Neural crest cell (in vitro differentiated cells): ENCODE data around the gene ARHGEF40. TPM values are rescaled to one million over a fixed set of nuclear protein-coding genes. Genes with fewer than 3 reads are reported as not detected.

Experiments used
- DNase-seq: peaks from one replicate; pipeline ENCODE4 v3.0.0; 2021; ENCODE audit warnings: low read depth, mixed read lengths, low spot score
- H3K27ac Mint-ChIP-seq: one replicate; pipeline ENCODE4 v1.8.0; 2021; ENCODE audit warnings: mild to moderate bottlenecking, mixed read lengths; ENCODE audit not compliant: unreplicated experiment
- H3K27me3 Mint-ChIP-seq: 2 replicates; pipeline ENCODE4 v1.8.0; 2021; ENCODE audit warnings: low read depth, mild to moderate bottlenecking, mixed read lengths
- H3K36me3 Mint-ChIP-seq: 2 replicates; pipeline ENCODE4 v1.8.0; 2021; ENCODE audit warnings: low read depth, mild to moderate bottlenecking, mixed read lengths
- H3K4me1 Mint-ChIP-seq: 2 replicates; pipeline ENCODE4 v1.8.0; 2021; ENCODE audit warnings: mixed read lengths
- H3K4me3 Mint-ChIP-seq: one replicate; pipeline ENCODE4 v1.8.0; 2021; ENCODE audit warnings: mild to moderate bottlenecking, mixed read lengths
- H3K9me3 Mint-ChIP-seq: 2 replicates; pipeline ENCODE4 v1.8.0; 2021; ENCODE audit warnings: mixed read lengths
- CTCF ChIP-seq: fragments of 200-600 bp; sonication (generic); conservative IDR thresholded peaks from 2 replicates; pipeline ENCODE4 v1.5.0; 2021; ENCODE audit warnings: antibody characterized with exemption, mild to moderate bottlenecking
- total RNA-seq: library from RNA; stranded (reverse); gene quantifications from 2 replicates; pipeline ENCODE4 v1.2.1, GENCODE V29; 2021

Gene ARHGEF40
- total RNA-seq, 1 donor from 2014 or later = 73.8 TPM

DNA sequence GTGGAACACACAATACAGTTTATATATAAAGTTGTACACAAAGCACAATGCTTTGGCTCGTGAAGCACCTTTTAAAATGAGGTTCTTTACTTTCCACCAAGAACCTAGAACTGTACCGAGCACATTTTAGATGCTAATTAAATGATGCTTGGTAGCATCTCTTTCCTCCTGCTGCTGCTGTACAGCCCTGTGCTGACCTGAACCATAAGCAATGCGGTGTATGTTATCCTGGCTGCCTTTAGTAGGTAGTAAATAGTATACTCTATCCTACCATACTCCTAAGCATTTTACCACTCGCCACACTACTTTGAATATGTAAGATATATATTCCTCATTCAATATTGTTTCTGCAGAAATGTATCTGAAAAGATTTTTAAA is 15.3 kb upstream of the ARHGEF40 start:
- no peak for TF ChIP-seq CTCF
- no peak for DNase-seq
- no peaks in the 10 kb centered on the region for H3K36me3 Mint-ChIP-seq
- H3K27ac Mint-ChIP-seq = no peak overlapping the region
- no peak overlapping the region for H3K4me3 Mint-ChIP-seq
- no peaks in the 10 kb centered on the region for H3K9me3 Mint-ChIP-seq
- no peaks in the 10 kb centered on the region for H3K27me3 Mint-ChIP-seq
- no peaks in the 10 kb centered on the region for H3K4me1 Mint-ChIP-seq

DNA sequence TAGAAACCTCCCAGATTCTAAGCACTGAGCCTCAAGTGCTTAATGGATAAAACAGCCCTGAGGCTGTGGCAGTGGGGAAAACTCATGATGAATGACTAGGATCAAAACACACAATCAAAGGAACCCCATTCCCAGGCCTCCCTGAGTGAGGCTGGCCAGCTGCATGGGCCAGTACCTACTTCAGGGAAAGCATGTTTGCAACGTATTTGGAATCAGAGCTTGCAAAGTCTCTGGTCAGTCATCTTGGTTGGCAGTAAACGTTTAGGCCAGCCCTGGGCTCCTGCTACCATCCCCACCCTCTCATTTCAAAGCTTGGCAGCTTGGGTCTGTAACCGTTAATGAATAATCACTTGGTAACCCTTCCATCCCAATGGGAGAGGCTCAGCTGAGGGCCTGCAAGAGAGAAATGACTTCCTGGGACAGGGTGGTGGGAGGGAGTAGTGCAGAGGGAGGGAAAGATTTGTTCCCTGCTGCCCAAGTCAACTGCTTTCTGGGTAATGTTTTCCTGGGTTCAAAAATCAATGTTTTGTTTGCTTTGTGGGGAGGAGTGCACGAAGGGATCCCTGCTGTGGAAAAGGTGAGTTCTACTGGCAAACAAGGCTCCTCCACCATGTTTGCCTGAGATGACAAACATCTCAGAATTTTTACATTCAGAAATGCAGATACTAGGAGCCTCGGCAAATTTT is 14.5 kb upstream of the ARHGEF40 start:
- no peak for DNase-seq
- no peaks in the 10 kb centered on the region for H3K36me3 Mint-ChIP-seq
- H3K27me3 Mint-ChIP-seq = no peaks in the 10 kb centered on the region
- no peaks in the 10 kb centered on the region for H3K4me1 Mint-ChIP-seq
- H3K4me3 Mint-ChIP-seq = no peak overlapping the region
- no peaks in the 10 kb centered on the region for H3K9me3 Mint-ChIP-seq
- TF ChIP-seq CTCF = no peak
- H3K27ac Mint-ChIP-seq = no peak overlapping the region

DNA sequence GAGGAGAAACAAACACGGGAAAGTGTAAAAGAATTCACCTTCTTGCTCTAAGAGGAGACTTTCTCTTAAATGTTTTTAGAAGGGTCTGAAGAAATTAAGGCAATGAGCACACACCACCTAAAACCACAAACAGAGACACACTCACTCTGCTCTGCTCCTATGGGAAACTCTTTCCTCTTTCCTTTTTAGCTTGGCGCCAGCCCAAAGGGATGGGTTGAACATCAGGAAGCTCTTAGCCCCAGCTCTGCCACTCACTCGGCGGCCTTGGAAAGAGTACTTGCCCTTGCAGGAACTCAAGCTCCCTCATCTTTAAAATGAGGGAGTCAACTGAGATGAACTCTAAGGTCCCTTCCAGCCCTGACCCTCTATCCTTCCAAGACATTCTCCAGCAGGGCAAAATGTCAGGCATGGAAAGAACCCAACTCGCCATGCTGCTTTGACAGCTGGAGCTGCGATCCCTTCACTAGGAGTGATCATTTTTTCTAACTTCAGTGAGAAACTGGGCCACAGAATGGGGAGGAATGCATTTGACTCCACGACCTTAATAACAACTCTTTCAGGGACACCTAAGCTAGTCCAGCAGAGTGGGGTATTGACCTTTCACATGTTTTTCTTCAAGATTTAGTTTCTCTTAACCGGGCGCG is 13.5 kb upstream of the ARHGEF40 start:
- no peak overlapping the region for H3K4me3 Mint-ChIP-seq
- H3K4me1 Mint-ChIP-seq = no peaks in the 10 kb centered on the region
- DNase-seq = no peak
- H3K9me3 Mint-ChIP-seq = no peaks in the 10 kb centered on the region
- no peak overlapping the region for H3K27ac Mint-ChIP-seq
- no peaks in the 10 kb centered on the region for H3K36me3 Mint-ChIP-seq
- no peak for TF ChIP-seq CTCF
- H3K27me3 Mint-ChIP-seq = no peaks in the 10 kb centered on the region

DNA sequence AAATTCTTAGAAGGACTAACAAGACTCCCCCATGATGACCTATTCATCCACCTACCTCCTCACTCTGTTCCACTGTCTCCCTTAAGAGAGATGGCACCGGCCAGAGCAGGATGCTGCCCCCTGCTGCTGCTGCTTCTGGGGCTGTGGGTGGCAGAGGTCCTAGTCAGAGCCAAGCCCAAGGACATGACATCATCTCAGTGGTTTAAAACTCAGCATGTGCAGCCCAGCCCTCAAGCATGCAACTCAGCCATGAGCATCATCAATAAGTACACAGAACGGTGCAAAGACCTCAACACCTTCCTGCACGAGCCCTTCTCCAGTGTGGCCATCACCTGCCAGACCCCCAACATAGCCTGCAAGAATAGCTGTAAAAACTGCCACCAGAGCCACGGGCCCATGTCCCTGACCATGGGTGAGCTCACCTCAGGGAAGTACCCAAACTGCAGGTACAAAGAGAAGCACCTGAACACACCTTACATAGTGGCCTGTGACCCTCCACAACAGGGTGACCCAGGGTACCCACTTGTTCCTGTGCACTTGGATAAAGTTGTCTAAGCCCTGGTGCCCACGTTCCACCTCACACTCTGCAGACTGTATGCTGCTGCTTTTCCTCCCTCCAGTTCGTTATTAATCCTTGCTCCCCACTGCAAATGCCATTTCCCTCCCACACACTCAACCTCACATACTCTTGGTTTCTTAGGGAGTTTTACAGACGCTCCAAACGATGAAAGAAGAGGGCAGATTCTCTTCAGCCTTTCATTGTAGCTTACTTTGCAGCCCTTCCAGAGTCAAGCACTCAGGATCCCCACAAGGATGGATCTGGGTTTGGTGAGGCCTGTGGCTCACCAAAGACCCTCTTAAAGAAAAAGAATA is 12.1 kb upstream of the ARHGEF40 start, which contains the start of gene RNASE8:
RNASE8 (plus strand) TSS at position 20 of the 873 bp plus-strand sequence; CDS start at position 91, 71 bp downstream.
- Mint-ChIP-seq H3K27ac (no peak within 1 kb of the TSS), H3K9me3 (no peaks in the 10 kb centered on the region), H3K27me3 (no peaks in the 10 kb centered on the region), H3K36me3 (no peaks in the 10 kb centered on the region), H3K4me3 (no peak within 1 kb of the TSS), H3K4me1 (peaks cover under 1% of the 10 kb centered on the region)
- TF ChIP-seq CTCF = no peak
- DNase-seq = no peak

GRCh38 chr14:21058903-21059302 is 11.2 kb upstream of the ARHGEF40 start:
- H3K4me3 Mint-ChIP-seq = no peak overlapping the region
- TF ChIP-seq CTCF = no peak
- H3K4me1 Mint-ChIP-seq = peaks cover 9% of the 10 kb centered on the region

More at GRCh38 chr14:21058903-21059302, 11.2 kb upstream of the ARHGEF40 start:
- no peaks in the 10 kb centered on the region for H3K9me3 Mint-ChIP-seq
- no peaks in the 10 kb centered on the region for H3K27me3 Mint-ChIP-seq
- H3K36me3 Mint-ChIP-seq = no peaks in the 10 kb centered on the region
- no peak for DNase-seq
- H3K27ac Mint-ChIP-seq = no peak overlapping the region
